Smooth muscle cell (in vitro differentiated cells): ENCODE results near the gene NOL4. TPM values are rescaled to one million over a fixed set of nuclear protein-coding genes. Genes with fewer than 3 reads are reported as not detected.
A peak's percentile ranks its signal among the peaks of the same experiment; 100 is the strongest.
"Not testable (repeated sequence)": the region's sequence is repeated elsewhere in the genome, so short reads cannot be mapped to it uniquely, and the experiment has no call there.

Experiments
- DNase-seq: peaks from one replicate; lab custom pipeline; 2025; ENCODE audit not compliant: unreplicated experiment; lab: John Stamatoyannopoulos, UW
- H2AFZ ChIP-seq: fragments of 200-600 bp; sonication (generic); 2 replicates; pipeline ENCODE4 v1.6.0; 2016; ENCODE audit warnings: antibody characterized with exemption, low read depth, mild to moderate bottlenecking
- H3F3A ChIP-seq: fragments of 200-600 bp; sonication (generic); 2 replicates; pipeline ENCODE4 v1.6.0; 2017; ENCODE audit warnings: antibody characterized with exemption, low read depth
- H3K27ac ChIP-seq: fragments of 200-600 bp; sonication (generic); 2 replicates; pipeline ENCODE4 v1.5.1; 2016; ENCODE audit warnings: low read depth, mild to moderate bottlenecking
- H3K27me3 ChIP-seq: fragments of 200-600 bp; sonication (generic); 2 replicates; pipeline ENCODE4 v1.6.1; 2016; ENCODE audit warnings: low read depth, mild to moderate bottlenecking
- H3K36me3 ChIP-seq: fragments of 200-600 bp; sonication (generic); 2 replicates; pipeline ENCODE4 v1.5.1; 2016; ENCODE audit warnings: low read depth
- H3K4me1 ChIP-seq: fragments of 200-600 bp; sonication (generic); 2 replicates; pipeline ENCODE4 v1.5.1; 2016; ENCODE audit warnings: low read depth
- H3K4me2 ChIP-seq: fragments of 200-600 bp; sonication (generic); 2 replicates; pipeline ENCODE4 v1.6.0; 2016; ENCODE audit warnings: mild to moderate bottlenecking
- H3K4me3 ChIP-seq: fragments of 200-600 bp; sonication (generic); 2 replicates; pipeline ENCODE4 v1.5.1; 2016; ENCODE audit warnings: mild to moderate bottlenecking
- H3K79me2 ChIP-seq: fragments of 200-600 bp; sonication (generic); 2 replicates; pipeline ENCODE4 v1.6.0; 2016; ENCODE audit warnings: low read depth, mild to moderate bottlenecking
- H3K9ac ChIP-seq: fragments of 200-600 bp; sonication (generic); 2 replicates; pipeline ENCODE4 v1.6.0; 2016; ENCODE audit warnings: low read depth
- H3K9me3 ChIP-seq: fragments of 200-600 bp; sonication (generic); replicated peaks from 2 replicates; pipeline ENCODE4 v1.5.1; 2016; ENCODE audit warnings: low read depth
- H4K20me1 ChIP-seq: fragments of 200-600 bp; sonication (generic); 2 replicates; pipeline ENCODE4 v1.6.0; 2016; ENCODE audit warnings: low read depth
- WGBS: methylation state at CpG from one replicate; pipeline ENCODE4 v1.1.7; 2016; ENCODE audit warnings: low lambda C conversion rate; 5-methylcytosine and 5-hydroxymethylcytosine counted together
- polyA plus RNA-seq: library from polyadenylated mRNA; unstranded; fragments of >200 nt; fragmentation: Nextera tagmentation; extraction: Ambion mirVana; gene quantifications from 2 replicates; pipeline ENCODE4 v1.2.1, GENCODE V29; 2016
- total RNA-seq: library from RNA; depleted of rRNA; stranded (reverse); fragments of >200 nt; gene quantifications from 2 replicates; pipeline ENCODE4 v1.2.3, GENCODE V29; 2014
- TF ChIP-seq, protein P1 (sequence below): fragments of 200-600 bp; sonication (generic); IDR thresholded peaks from 2 replicates; pipeline ENCODE4 v1.5.1; 2017; ENCODE audit warnings: borderline replicate concordance, mild to moderate bottlenecking, antibody characterized with exemption; ENCODE audit not compliant: insufficient read depth, poor library complexity, severe bottlenecking

NOL4 gene, protein sequence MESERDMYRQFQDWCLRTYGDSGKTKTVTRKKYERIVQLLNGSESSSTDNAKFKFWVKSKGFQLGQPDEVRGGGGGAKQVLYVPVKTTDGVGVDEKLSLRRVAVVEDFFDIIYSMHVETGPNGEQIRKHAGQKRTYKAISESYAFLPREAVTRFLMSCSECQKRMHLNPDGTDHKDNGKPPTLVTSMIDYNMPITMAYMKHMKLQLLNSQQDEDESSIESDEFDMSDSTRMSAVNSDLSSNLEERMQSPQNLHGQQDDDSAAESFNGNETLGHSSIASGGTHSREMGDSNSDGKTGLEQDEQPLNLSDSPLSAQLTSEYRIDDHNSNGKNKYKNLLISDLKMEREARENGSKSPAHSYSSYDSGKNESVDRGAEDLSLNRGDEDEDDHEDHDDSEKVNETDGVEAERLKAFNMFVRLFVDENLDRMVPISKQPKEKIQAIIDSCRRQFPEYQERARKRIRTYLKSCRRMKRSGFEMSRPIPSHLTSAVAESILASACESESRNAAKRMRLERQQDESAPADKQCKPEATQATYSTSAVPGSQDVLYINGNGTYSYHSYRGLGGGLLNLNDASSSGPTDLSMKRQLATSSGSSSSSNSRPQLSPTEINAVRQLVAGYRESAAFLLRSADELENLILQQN
- total RNA-seq (not detected in 2 replicates), polyA plus RNA-seq (not detected in 2 replicates)

DNA sequence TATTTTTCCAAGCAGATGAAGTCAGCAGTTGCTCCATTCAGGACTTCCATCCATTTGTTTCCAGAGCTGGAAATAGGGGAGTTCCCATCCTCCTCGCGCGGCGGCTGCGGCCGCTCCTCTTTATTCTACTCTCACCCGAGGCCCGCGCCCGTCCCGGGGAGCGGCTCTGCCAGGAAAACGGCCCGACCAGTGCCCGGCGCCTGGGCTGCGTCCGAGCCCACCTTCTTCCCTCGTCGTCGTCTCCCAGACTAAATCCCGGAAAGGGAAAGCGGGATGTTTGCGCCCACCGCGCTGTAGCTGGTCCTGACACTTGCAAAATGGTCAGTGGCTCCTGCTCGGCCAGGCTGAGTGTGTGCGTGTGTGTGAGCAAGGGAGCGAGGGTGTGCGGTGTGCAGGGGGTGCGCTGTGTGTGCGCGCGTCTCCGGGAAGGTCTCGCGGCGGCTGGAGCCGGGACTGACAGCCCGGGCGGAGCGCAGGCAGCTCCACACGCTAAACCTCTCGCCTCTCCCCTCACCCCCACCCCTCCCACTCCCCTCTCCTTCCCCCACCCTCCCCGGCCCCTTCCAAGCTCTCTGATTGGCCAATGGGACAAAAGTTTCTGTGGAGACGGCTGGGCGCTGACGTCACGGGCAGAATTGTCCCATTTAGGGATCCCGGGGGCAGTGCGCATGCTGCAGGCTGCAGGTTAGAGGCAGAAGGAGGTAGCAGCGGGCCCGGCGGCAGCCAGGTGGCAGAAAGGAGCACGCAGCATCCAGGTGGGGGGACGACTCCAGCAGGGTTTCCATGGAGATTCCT is at the start of gene NOL4:
Gene NOL4 (minus strand): TSS at position 491 of the 795 bp plus-strand sequence. CDS start 1,660 bp downstream, outside the sequence.
- no peak for DNase-seq
- H3K4me2 ChIP-seq: peak within 1 kb of the TSS; percentile 93
- H3K9me3 ChIP-seq: no peaks in the 10 kb centered on the region
- WGBS: 2% methylated on average over 41 of the region's 56 CpGs
- TF ChIP-seq, protein P1, sequence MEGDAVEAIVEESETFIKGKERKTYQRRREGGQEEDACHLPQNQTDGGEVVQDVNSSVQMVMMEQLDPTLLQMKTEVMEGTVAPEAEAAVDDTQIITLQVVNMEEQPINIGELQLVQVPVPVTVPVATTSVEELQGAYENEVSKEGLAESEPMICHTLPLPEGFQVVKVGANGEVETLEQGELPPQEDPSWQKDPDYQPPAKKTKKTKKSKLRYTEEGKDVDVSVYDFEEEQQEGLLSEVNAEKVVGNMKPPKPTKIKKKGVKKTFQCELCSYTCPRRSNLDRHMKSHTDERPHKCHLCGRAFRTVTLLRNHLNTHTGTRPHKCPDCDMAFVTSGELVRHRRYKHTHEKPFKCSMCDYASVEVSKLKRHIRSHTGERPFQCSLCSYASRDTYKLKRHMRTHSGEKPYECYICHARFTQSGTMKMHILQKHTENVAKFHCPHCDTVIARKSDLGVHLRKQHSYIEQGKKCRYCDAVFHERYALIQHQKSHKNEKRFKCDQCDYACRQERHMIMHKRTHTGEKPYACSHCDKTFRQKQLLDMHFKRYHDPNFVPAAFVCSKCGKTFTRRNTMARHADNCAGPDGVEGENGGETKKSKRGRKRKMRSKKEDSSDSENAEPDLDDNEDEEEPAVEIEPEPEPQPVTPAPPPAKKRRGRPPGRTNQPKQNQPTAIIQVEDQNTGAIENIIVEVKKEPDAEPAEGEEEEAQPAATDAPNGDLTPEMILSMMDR: peak; percentile 23
- H3K36me3 ChIP-seq: no peaks in the 10 kb centered on the region
- H2AFZ ChIP-seq: peak within 1 kb of the TSS; percentile 65
- H4K20me1 ChIP-seq: no peaks in the 10 kb centered on the region
- no peaks in the 10 kb centered on the region for H3F3A ChIP-seq
- peak within 1 kb of the TSS; percentile 63 for H3K4me3 ChIP-seq
- no peaks in the 10 kb centered on the region for H3K79me2 ChIP-seq
- H3K9ac ChIP-seq: no peak within 1 kb of the TSS
- peaks cover 18% of the 10 kb centered on the region for H3K4me1 ChIP-seq
- peaks cover 98% of the 10 kb centered on the region for H3K27me3 ChIP-seq
- H3K27ac ChIP-seq: no peak within 1 kb of the TSS

DNA sequence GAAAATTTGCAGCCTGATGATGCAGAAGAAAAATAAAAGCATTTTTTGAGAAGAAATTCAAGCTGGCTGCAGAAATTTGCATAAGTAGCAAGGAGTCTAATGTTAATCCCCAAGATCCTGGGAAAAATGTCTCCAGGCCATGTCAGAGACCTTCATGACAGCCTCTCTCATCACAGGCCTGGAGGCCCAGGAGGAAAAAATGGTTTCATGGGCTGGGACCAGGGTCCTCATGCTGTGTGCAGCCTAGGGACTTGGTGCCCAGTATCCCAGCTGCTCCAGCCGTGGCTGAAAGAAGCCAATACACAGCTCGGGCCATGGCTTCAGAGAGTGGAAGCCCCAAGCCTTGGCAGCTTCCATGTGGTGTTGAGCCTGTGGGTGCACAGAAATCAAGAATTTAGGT is 41.3 kb upstream of the NOL4 start:
- H3K27ac ChIP-seq, H3F3A ChIP-seq, H3K4me2 ChIP-seq, H3K9ac ChIP-seq, H3K4me1 ChIP-seq, DNase-seq, H3K36me3 ChIP-seq, H3K9me3 ChIP-seq, H3K79me2 ChIP-seq, H3K27me3 ChIP-seq, H4K20me1 ChIP-seq, H3K4me3 ChIP-seq, H2AFZ ChIP-seq: not testable (repeated sequence)
- 74% methylated on average over 2 of the region's 2 CpGs for WGBS

DNA sequence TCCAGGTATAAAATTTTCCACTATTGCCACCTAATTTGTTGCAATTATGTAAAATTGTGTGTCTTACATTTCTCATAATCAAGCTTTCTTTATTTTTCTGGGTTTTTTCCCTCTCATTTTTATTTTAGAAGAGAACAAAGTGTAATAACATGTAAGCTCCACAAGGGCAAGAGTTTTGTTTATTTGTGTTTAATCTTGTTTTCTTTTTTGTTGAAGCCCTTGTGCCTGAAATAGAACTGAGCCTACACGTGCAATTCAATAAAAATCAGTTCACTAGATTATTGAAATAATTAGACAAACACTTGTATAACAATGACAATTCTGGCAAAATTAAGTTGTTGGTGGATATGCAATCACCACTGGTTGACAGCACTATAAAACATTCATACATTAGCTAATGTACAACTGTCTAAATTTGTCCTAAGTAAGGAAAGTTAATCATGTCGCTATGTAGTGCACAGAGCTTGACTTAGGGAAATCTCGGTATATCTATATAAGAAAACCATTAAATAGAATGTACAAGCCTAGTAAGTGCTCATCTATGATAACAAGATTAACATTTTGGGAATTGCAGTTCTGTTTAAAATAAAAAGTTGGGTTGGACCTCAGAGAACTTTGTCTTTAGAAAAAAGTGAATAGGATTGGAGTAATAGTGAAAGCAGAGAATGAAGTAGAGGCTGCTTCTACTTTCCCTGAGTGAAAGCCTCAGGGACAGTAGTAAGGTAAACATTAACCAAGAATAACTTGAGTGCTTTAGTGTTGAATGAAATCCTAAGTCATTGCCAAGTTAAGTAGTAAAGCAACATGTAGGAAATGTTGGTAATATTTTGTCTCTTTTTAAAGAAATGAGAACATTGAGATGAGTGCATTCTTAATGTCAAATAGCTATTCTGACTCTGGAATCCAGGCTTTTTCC is 37.4 kb upstream of the NOL4 start:
- Histone ChIP-seq H3K36me3 (no peaks in the 10 kb centered on the region), H3K9ac (no peak overlapping the region), H3K4me2 (no peak overlapping the region), H3F3A (no peaks in the 10 kb centered on the region), H3K27ac (no peak overlapping the region), H2AFZ (no peak overlapping the region), H3K9me3 (peaks cover 3% of the 10 kb centered on the region), H4K20me1 (no peaks in the 10 kb centered on the region), H3K4me3 (no peak overlapping the region), H3K4me1 (peaks cover 7% of the 10 kb centered on the region), H3K27me3 (no peaks in the 10 kb centered on the region), H3K79me2 (no peaks in the 10 kb centered on the region)
- 81% methylated on average over 3 of the region's 3 CpGs for WGBS
- DNase-seq: no peak
- TF ChIP-seq, protein P1: no peak
